Femur (tissue), 1 donor: Measurements from ENCODE around the gene RB1.

Experiments used
- DNase-seq: peaks from one replicate; pipeline ENCODE4 v3.0.0-alpha.2; 2017

Gene RB1

DNA sequence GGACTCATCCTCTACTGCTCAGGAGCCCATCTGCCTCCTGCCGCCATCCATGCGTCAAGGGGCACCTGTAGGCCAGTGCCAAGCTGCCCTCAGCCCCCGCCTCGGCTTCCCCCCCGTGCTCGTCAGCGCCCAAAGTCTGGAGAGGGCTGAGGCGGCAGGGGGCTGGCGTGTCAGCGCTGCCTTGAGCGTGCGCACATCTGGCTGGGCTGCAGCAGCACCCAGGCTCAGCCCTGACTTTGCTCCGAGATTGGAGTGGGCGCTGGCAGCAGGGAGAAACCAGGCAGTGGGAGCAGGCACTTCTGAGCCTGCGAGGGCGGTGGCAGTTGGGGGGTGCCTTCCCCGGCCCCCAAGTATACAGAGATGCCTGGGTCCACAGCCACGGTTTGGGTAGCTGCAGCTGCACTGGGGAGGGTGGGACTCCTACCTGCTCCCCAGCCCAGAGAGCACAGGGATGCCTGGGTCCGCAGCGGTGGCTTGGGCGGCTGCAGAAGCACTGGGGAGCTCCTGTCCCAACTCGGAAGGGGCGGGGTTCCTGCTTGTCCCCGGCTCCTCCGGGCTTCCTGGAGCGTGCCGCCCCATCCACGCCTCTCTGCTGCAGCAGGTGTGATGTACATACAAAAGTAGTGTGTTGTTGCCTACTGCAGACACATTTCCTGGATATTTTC, 154.2 kb downstream of the RB1 start:
- no peak for DNase-seq

DNA sequence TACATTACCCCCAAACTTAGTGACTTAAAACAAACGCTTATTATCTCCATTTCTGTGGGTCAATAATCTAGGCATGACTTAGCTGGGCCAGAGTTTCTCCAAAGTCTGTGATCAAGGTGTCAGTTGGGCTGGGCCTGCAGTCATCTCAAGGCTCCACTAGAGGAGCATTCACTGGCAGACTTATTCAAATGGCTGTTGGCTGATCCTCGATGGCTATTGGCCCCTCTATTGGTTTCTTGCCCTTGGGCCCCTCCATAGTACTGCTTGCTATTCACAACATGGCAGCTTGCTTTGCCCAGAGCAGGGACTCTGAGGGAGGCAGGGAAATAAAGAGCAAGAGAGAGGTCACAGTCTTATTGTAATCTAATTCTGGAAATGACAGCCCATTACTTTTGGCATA, 171.7 kb downstream of the RB1 start:
- no peak for DNase-seq

DNA sequence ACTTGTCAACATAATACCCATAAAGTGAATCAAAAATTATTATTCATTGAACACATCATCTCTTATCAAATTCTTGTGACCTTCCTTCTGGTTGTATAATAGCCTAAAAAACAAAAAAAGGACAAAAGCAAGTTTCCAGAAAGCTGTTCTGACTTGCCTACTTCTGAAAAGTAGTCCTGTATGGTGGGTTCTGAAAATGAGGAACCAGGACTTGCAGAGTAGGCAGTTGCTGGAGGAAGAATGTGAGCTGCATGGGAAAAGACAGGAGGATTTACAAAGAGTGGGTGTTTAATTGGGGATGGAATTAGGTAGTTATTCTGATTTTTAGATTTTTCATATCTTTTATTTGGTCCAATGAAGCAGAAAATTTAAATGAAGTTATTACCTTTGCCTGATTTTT, 172.7 kb downstream of the RB1 start:
- DNase-seq: no peak

DNA sequence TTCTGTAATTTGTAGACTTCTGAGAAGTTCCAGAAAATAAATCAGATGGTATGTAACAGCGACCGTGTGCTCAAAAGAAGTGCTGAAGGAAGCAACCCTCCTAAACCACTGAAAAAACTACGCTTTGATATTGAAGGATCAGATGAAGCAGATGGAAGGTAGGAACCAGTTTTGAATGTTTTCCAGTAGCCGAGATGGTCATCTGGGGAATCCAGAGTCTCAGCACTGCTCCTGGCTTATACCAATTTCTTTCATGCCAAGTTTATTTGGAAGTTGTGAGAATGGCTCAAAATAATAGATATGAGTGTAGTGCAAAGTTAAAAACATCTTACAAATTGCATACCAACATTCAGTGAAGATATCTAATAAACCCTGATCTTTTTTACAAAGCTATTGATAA, 173.1 kb downstream of the RB1 start:
- no peak for DNase-seq

DNA sequence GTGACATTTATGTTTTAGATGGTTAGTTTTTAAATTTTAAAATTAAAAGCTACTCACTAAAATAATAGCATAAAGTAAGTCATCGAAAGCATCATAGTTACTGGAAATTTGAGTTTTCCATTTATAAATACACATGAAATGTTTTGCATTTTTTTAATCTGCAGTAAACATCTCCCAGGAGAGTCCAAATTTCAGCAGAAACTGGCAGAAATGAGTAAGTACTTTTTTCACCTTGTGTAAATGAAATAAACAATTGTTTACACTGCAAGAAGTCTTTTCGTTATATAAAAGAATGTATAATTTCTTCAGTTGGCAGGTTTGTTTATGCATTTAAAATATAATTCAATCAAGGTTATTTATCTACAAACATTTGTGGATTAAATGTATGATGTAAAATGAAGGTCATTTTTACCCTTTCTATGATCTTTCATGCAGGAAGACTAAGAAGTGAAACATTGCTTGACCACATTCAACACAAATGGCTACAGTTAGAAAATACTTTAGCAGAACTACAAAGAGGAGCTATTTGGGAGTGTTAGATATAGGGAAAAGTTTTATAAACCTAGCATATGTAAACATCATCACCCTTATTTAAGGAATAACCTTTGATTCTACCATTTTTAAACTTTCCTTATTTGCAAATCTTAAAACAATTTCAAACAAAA, 173.8 kb downstream of the RB1 start:
- no peak for DNase-seq

DNA sequence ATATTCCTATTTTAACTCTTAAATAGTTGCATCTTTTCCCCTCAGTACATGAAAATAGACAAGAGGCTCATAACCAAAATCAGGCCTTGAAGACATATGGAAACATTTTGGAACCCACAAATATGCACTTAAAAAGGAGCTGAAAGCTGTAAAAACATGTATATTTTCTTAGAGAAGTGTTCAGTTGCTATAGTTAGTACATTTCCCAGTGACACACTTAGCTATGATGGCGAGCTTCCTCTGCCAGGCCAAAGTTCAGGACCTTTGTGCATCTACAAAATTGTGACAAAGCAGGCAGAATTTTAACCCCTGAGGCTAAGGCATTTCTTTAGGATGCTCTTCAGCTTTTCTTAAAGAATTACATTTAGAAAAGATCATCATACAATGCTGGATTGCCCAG, 174.8 kb downstream of the RB1 start:
- DNase-seq: no peak

DNA sequence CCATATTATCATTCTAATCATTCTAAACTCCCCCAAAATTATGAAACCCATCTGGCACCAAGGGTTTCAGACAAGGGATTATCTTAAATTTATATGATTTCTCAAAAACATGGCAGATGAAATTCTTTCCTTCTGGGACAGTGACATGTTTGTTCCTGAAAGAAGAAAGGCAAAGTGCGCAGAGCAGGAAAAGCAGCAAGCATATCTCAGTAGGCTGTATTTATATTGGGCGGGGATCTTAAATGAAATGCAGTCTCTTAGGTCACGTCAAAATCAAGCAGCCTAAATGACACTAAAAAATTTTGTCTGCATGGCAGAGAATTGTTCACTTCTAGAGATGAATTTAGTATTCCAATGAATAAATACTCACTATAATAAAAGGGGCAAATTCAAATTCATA, 180.0 kb downstream of the RB1 start:
- no peak for DNase-seq

DNA sequence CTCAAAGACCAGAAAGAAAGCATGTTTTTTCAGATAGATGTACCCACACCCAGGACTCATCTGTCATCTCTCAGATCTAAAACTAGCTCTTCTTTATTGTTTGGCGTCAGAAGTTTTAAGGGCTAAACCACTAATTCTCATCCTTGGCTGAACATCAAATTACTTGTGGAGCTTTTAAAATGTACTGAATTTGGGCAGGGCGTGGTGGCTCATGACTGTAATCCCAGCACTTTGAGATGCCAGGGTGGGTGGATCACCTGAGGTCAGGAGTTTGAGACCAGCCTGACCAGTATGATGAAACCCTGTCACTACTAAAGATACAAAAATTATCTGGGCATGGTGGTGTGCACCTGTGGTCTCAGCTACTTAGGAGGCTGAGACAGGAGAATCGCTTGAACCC, 181.9 kb downstream of the RB1 start:
- DNase-seq: no peak

DNA sequence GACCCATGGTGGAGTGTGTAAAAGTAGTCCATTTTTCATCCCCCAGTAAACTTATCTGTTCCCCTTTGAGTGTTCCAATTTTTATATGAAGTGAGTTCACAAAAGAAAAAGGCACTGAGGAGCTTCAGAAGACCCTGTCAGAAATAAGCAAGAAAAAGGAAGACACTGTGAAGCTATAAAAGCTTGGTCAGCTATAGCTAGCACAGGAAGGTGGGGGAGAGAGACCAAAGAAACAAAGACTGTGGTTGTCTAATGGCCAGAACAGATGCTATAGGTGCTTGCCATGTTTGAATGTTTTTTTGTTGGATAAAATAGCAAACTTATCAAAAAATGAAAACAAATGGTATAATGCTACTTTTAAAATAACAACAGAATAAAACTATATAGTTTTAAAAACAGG, 182.8 kb downstream of the RB1 start:
- no peak for DNase-seq

DNA sequence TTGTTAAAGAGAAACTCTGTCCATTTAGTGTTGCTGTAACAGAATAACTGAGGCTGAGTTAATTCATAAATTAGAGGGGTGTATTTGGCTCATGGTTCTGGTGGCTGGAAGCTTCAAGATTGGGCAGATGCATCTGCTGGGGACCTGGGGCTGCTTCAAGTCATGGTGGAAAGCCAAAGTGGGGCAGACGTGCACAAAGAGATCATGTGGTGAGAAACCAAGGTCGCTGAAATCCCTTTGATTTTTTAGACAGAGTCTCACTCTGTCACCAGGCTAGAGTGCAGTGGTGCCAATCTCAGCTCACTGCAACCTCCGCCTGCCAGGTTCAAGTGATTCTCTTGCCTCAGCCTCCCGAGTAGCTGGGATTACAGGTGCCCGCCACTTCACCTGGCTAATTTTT, 183.3 kb downstream of the RB1 start:
- no peak for DNase-seq

DNA sequence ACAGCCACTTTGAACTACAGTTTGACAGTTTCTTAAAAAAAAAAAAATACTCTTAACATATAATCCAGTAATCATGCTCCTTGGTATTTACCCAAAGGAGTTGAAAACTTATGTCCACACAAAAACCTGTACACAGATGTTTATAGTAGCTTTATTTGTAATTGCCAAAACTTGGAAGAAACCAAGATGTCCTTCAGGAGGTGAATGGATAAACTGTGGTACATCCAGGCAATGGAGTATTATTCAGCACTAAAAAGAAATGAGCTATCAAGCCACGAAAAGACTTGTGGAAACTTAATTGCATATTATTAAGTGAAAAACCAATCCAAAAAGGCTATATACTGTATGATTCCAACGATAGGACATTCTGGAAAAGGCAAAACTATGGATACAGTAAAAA, 184.4 kb downstream of the RB1 start:
- no peak for DNase-seq

DNA sequence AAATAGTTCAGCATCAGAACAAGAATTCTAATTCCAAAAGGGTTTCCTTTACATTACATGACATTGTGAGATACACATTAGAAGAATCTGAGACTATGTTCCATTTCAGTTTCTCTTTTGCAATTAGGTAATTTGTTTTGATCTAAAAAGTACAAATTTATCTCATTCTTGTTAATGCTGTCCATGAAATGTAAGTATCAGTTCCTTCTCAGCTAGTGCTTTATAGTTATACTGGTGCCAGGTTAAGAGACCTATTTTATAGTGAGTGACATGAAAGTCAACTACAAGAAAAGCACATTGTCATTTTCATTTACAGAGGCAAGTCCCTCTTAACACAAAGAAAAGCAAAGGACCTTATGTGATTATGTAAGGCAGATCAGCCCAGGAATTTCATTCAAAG, 185.4 kb downstream of the RB1 start:
- no peak for DNase-seq

DNA sequence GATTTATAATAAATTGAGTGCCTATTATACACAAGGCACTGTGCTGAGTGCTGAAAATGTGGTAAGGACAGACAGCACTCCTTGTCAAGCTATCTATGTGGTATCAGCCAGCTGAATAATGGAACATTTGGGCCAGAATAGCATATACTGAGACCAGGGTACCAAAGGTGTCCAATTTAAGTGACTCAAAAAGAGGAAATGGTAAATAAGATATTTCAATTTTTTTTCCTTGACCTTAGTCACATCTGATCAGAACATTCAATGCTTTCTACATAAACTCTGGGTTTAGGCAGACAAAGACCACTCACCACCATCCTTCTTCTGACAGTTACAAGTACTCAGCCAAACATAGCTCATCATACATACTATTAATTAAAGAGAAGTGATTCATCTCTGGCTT, 186.1 kb downstream of the RB1 start:
- DNase-seq: no peak

DNA sequence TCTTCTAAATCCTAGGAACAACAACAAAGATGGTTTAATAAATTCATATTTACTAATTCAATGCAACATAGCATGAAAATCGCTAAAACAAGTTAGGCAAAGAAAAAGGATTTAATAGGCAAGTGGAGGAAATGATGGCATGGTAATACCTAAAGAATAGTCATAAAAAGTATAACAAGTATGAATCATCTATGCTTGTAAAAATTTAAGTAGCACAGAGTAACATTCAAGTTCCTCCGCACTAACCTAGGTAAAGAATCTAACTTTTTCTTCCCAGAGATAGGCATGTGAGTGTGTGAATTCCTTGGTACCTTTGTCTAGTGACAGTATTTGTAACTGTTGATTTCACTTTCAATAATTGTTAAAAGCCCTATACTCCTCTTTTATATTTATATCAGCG, 186.7 kb downstream of the RB1 start:
- no peak for DNase-seq

DNA sequence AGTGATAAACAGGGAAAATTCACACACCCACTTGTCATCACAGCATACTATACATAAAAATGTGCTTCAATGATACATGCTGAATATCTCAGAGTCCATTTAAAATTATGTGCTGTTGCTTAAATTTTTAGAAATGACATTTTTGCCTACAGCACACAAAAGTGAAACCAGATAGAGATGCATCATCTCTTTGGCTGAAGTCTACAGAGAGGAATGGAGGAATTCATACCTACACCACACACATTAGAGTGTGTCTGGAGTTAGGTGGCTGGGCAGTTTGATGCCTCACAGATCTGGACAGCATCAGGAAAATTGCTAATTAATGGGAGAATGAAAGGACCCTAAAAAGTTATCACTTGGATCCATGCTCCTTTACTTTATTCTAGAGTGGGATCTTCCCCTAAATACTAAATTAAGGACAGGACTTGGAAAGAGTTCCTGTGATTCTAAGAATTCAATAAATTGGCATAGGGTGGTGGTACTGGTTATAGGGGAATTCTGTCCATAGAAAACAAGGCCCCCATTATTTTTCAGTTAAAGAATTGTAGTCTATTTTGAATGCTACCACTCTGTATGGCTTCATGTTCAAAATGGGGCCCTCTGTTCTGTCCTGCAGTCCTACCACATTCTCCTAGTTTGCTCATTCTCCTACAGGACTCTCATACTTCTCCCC, 188.0 kb downstream of the RB1 start:
- no peak for DNase-seq

DNA sequence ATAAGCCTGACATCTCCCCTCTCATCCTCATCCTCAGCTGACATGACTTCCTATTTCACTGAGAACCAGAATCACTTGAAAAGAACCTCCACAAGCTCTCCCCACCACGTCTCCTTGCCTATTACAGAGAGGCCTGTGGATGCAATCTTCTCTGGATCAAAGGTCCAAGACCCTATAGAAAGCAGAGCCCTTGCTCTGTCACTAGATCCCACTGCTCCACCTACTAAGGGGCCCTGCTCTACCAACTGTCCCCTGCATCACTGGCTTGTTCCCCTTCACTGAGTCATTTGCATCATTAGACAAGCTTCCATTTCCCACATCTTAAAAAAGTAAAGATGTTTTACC, 188.5 kb downstream of the RB1 start:
- no peak for DNase-seq

DNA sequence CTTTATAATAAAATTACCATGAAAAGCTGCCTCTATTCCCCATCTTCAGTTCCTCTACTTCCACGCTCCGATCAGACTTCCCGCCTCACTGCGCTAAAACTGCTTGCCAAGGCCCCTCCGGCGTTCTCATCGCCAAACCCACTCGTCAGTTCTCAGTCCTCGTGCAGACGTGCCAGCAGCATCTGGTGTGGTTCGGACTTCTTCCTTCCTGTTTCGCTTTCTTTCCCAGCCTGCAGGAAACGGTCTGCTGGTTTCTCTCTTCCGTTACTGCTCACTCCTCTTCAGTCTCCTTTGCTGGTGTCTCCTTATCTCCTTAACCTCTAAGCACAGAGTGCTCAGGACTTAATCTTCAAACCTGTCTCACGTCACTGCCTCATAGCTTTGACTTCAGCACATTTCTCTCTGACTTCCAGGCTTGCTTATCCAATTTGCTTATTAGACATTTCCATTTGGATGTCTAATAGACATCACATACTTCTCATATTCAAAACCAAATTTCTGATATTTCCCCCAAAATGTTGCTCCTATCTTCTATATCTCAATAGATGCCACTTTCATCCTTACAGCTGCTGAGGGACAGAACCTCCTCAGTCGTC, 189.0 kb downstream of the RB1 start:
- DNase-seq: peak; percentile 82

DNA sequence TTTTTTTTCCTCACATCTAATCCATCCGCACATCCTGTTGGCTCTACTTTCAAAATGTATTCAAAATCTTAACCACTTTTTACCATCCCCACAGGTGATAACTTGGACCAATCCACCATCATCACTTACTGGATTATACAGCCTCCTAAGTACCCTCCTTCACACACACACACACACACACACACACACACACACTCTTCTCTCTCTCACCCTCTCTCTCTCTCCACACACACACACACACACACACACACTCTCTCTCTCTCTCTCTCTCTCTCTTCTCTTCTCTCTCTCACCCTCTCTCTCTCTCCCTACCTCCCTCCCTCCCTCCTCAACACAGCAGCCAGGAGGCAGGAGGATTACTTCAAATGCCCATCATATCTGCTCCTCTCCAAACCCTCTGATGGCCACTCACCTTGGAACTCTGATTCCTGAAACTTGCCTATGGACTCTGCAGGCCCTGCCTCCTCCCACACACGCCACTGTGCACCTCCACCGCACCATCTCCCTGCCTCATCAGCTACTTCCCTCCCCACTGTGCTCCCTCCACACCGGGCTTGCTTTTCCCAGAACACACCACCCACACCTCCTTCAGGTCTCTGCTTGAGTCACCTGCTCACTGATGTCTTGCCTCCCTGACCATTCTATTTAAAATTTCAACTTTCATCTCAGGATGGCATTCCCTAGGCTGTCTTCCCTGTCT, 189.7 kb downstream of the RB1 start:
- no peak for DNase-seq

DNA sequence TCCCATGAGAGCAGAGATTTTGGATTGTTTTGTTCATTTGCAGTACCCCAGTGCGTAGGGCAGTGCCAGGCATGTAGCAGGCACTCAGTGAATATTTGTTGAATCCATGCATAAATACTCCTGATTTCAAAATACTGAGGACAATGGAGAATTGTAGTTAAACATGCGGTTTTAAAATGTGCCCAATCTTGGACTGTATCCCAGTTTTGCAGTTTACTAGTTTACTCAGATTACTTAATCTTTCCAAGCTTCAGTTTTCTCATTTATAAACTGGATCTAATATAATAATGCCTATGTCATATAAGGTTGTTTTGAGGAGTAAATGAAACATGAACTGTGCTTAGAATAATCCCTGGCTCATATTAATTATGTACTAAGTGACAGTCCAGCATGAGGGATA, 190.3 kb downstream of the RB1 start:
- no peak for DNase-seq

DNA sequence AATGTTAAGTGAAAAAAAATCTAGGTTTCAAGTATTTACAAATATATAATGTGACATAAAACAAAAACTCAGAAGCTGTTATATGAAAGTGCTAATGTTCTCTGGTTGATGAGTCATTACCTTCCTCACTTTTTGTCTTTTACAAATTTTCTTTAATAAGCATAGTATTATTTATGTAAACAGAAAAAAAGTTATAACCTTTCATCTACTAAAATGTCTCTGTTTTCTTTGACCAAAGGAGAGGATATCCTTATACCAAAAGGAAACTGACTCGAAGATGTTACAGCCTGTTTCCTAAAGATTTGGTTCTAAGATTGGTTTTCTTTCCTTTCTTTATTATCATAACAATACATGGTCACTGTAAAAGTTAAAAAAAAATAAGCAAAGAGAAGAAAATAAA, 191.3 kb downstream of the RB1 start:
- DNase-seq: no peak

DNA sequence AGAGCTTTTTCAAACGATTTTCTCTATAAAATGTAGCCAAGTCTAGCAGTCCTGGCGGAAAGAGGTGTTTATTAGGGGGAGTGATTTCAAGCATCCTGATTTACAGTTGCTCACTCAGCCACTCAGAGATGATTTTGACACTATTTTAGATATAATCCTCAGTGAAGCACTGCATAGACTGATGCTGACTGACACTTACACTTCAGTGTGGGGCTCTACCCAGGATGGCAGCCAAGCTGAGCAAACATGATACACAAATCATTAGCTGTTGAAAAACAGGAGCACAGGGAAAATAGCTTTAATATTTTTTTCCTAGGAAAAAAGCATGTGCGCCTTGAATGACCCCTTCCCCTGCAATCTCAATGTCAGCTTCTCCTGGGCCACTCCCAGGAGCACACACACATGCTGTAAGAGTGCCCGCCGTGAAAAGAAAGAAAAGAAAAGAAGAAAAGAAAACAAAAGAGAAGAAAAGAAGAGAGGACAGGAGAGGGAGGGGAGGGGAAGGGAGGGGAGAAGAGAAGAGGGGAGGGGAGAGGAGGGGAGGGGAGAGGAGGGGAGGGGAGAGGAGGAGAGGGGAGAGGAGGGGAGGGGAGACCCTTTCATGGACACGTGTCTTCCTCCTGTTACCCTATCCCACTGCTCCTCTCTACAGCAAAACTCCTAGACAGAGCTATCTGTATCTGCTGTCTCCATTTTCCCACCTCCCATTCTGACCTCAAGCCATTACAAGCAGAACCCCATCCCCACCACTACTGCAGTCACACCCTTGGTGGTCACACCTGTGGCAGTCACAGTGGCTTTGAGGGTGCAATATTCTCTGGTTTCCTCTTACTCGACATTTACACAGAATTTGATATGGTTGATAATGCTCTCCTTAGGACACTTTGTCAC, 193.0 kb downstream of the RB1 start:
- no peak for DNase-seq

DNA sequence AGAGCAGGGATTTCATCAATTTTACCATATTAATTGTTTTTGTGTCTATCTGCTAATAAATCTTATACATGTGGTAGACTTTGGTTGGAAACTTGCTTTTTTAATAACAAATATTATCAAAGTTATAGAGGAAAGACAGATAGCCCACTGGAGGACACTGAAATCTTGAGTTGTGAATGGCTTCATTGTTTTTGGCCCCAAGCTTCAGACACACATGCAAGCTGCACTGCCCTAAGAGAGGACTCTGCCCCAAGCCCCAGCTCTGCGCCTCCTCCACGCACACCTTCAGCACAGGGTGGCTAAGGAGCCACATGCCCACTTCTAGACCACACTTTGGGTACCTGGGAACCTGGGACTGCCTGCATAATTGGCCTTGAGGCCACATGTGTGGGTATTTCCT, 194.1 kb downstream of the RB1 start:
- no peak for DNase-seq
